ENCODE data around the gene PRSS56. TPM values are rescaled to one million over a fixed set of nuclear protein-coding genes. Genes with fewer than 3 reads are reported as not detected.

The PRSS56 gene
- polyA plus RNA-seq, 3 donors, result not detected

DNA sequence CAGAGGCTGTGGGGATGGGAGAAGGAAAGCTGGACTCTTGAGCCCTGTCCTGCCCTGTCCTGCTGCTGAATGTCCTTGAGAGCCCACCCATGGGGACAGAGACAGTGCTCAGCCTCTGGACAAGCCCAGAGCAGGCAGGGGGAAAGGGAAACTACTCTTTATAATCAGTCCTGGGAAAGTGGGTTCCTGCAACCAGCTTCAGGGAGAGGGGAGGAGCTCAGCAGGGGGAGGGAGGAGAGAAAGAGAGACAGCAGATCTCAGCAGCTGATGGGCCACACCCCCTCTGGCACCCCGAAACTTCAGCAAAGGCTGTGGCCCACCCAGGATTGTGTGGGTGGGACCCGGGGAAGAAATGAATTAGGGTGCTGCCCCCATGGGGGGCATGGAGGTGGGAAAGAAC, 44.1 kb upstream of the PRSS56 start:
- no peak overlapping the region for H2AFZ ChIP-seq (ENCODE audit: insufficient read depth, low read depth, low read length, poor library complexity, severe bottlenecking)
- no peak overlapping the region for H3K4me3 ChIP-seq (replicated peaks in 1 of 3; ENCODE audit: low read depth in 2 of 3, low read length in 3 of 3)
- no peak overlapping the region for H3K27ac ChIP-seq (ENCODE audit: low read depth in 1 of 2, low read length in 2 of 2)
- H3K79me2 ChIP-seq (ENCODE audit: insufficient read depth, low read length), result no peaks in the 10 kb centered on the region
- no CpG with 5 or more reads among the region's 2 CpGs for WGBS (ENCODE audit: insufficient coverage)
- H3K9me3 ChIP-seq (replicated peaks in 1 of 2; ENCODE audit: control insufficient read depth in 1 of 2, insufficient read depth in 1 of 2, low read length in 2 of 2), result peaks cover 0 to 4% of the 10 kb centered on the region in 2 donors
- H3K4me2 ChIP-seq (replicated peaks; ENCODE audit: extremely low read depth, low read length, poor library complexity, severe bottlenecking), result no peak overlapping the region
- intact Hi-C loops (cut with micrococcal nuclease), result no loop called here
- peaks cover 0 to 5% (median 4%) of the 10 kb centered on the region in 7 donors for H3K9me3 Mint-ChIP-seq
- no peak overlapping the region for H3K27ac Mint-ChIP-seq
- TF ChIP-seq, protein P1, sequence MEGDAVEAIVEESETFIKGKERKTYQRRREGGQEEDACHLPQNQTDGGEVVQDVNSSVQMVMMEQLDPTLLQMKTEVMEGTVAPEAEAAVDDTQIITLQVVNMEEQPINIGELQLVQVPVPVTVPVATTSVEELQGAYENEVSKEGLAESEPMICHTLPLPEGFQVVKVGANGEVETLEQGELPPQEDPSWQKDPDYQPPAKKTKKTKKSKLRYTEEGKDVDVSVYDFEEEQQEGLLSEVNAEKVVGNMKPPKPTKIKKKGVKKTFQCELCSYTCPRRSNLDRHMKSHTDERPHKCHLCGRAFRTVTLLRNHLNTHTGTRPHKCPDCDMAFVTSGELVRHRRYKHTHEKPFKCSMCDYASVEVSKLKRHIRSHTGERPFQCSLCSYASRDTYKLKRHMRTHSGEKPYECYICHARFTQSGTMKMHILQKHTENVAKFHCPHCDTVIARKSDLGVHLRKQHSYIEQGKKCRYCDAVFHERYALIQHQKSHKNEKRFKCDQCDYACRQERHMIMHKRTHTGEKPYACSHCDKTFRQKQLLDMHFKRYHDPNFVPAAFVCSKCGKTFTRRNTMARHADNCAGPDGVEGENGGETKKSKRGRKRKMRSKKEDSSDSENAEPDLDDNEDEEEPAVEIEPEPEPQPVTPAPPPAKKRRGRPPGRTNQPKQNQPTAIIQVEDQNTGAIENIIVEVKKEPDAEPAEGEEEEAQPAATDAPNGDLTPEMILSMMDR (IDR thresholded peaks at IDR 0.05), result no peak
- H3K27me3 ChIP-seq (ENCODE audit: control insufficient read depth in 2 of 2, insufficient read depth in 2 of 2, low read length in 2 of 2), result peaks cover 0 to 15% of the 10 kb centered on the region in 2 donors
- H3K36me3 Mint-ChIP-seq, result no peaks in the 10 kb centered on the region
- H3K36me3 ChIP-seq (replicated peaks in 1 of 2; ENCODE audit: control insufficient read depth in 1 of 2, insufficient read depth in 2 of 2, low read length in 2 of 2), result no peaks in the 10 kb centered on the region
- no peak overlapping the region for H3K9ac ChIP-seq (ENCODE audit: insufficient read depth, low read length, poor library complexity, severe bottlenecking)
- no peaks in the 10 kb centered on the region for H3K4me1 Mint-ChIP-seq
- DNase-seq, result no peak
- H4K20me1 ChIP-seq (ENCODE audit: insufficient read depth, low read length), result no peaks in the 10 kb centered on the region
- H3K27me3 Mint-ChIP-seq (ENCODE audit: low read depth in 3 of 3), result peaks cover 9 to 29% (median 23%) of the 10 kb centered on the region in 3 donors
- no peak overlapping the region for H3K4me3 Mint-ChIP-seq
- H3K4me1 ChIP-seq (ENCODE audit: control insufficient read depth in 1 of 2, insufficient read depth in 2 of 2, low read length in 2 of 2), result no peaks in the 10 kb centered on the region

- Mint-ChIP-seq H3K36me3 (no peaks in the 10 kb centered on the region), H3K4me1 (no peaks in the 10 kb centered on the region), H3K27me3 (ENCODE audit: low read depth in 3 of 3) (peaks cover 9 to 24% (median 22%) of the 10 kb centered on the region in 3 donors), H3K27ac (no peak overlapping the region), H3K4me3 (no peak overlapping the region), H3K9me3 (peaks cover 0 to 5% (median 4%) of the 10 kb centered on the region in 7 donors)
- no peak for DNase-seq
- H3K27me3 ChIP-seq (ENCODE audit: control insufficient read depth in 2 of 2, insufficient read depth in 2 of 2, low read length in 2 of 2), result peaks cover 0 to 13% of the 10 kb centered on the region in 2 donors
- intact Hi-C loops (cut with micrococcal nuclease), result no loop called here
- H3K9ac ChIP-seq (ENCODE audit: insufficient read depth, low read length, poor library complexity, severe bottlenecking), result no peak overlapping the region
- TF ChIP-seq, protein P1 (IDR thresholded peaks at IDR 0.05), result no peak
- H3K4me2 ChIP-seq (replicated peaks; ENCODE audit: extremely low read depth, low read length, poor library complexity, severe bottlenecking), result no peak overlapping the region
- H3K4me1 ChIP-seq (ENCODE audit: control insufficient read depth in 1 of 2, insufficient read depth in 2 of 2, low read length in 2 of 2), result no peaks in the 10 kb centered on the region
- no peaks in the 10 kb centered on the region for H3K36me3 ChIP-seq (replicated peaks in 1 of 2; ENCODE audit: control insufficient read depth in 1 of 2, insufficient read depth in 2 of 2, low read length in 2 of 2)
- WGBS (ENCODE audit: insufficient coverage), result 81% methylated on average over 7 of the region's 7 CpGs
- peaks cover 0 to 4% of the 10 kb centered on the region in 2 donors for H3K9me3 ChIP-seq (replicated peaks in 1 of 2; ENCODE audit: control insufficient read depth in 1 of 2, insufficient read depth in 1 of 2, low read length in 2 of 2)
- no peak overlapping the region for H3K27ac ChIP-seq (ENCODE audit: low read depth in 1 of 2, low read length in 2 of 2)
- H3K79me2 ChIP-seq (ENCODE audit: insufficient read depth, low read length), result no peaks in the 10 kb centered on the region
- H3K4me3 ChIP-seq (replicated peaks in 1 of 3; ENCODE audit: low read depth in 2 of 3, low read length in 3 of 3), result no peak overlapping the region
- no peaks in the 10 kb centered on the region for H4K20me1 ChIP-seq (ENCODE audit: insufficient read depth, low read length)
- H2AFZ ChIP-seq (ENCODE audit: insufficient read depth, low read depth, low read length, poor library complexity, severe bottlenecking), result no peak overlapping the region
Observed at GRCh38 chr2:232476791-232477190, 43.4 kb upstream of the PRSS56 start.

Measured in CD14-positive monocyte (primary cell).